Esophagus muscularis mucosa (tissue), 4 donors: ENCODE results near the gene EIF6. TPM values are rescaled to one million over a fixed set of nuclear protein-coding genes. Genes with fewer than 3 reads are reported as not detected.

Source experiments
- DNase-seq: peaks from one replicate; pipeline ENCODE4 v3.0.0-alpha.2; 2017; ENCODE audit errors: extremely low spot score
- H3K27ac ChIP-seq, 4 donors: fragments of 200-600 bp; sonication (generic); replicated peaks in 1 of 4; 1 replicate in 3 of 4; 2 replicates in 1 of 4; pipeline ENCODE4 v1.5.1; 2016 to 2019; ENCODE audit warnings: mild to moderate bottlenecking in 1 of 4
- H3K27me3 ChIP-seq, 4 donors: fragments of 200-600 bp; sonication (generic); one replicate each; pipeline versions ENCODE4 v1.5.1 to v1.6.0; 2016 to 2019
- H3K36me3 ChIP-seq, 4 donors: fragments of 200-600 bp; sonication (generic); one replicate each; pipeline ENCODE4 v1.5.1; 2016 to 2019
- H3K4me1 ChIP-seq, 4 donors: fragments of 200-600 bp; sonication (generic); one replicate each; pipeline ENCODE4 v1.5.1; 2016 to 2019
- H3K4me3 ChIP-seq, 4 donors: fragments of 200-600 bp; sonication (generic); 1 replicate in 2 of 4; 2 replicates in 2 of 4; pipeline ENCODE4 v1.5.1; 2016 to 2019; ENCODE audit warnings: mild to moderate bottlenecking in 4 of 4, moderate library complexity in 1 of 4
- H3K9me3 ChIP-seq, 4 donors: fragments of 200-600 bp; sonication (generic); 1 replicate in 3 of 4; 2 replicates in 1 of 4; pipeline ENCODE4 v1.5.1; 2016 to 2019
- CTCF ChIP-seq, 3 experiments: fragments of 200-600 bp in 2 of 3; fragments of 450-650 bp in 1 of 3; sonication (generic) in 2 of 3; IDR thresholded peaks; one replicate each; pipeline ENCODE4 v1.5.1; 2017 to 2019; ENCODE audit warnings: antibody characterized with exemption in 3 of 3, mild to moderate bottlenecking in 2 of 3, moderate library complexity in 1 of 3
- EP300 ChIP-seq: sonication (generic); formaldehyde crosslinking; IDR thresholded peaks from one replicate; pipeline ENCODE4 v1.6.1; 2017; ENCODE audit warnings: antibody characterized with exemption
- POLR2A ChIP-seq: fragments of 450-650 bp; IDR thresholded peaks from one replicate; pipeline ENCODE4 v1.6.1; 2017; ENCODE audit warnings: antibody characterized with exemption, moderate library complexity, mild to moderate bottlenecking, low read depth
- POLR2AphosphoS5 ChIP-seq, 2 donors: sonication (generic); formaldehyde crosslinking; IDR thresholded peaks; one replicate each; pipeline ENCODE4 v1.6.1; 2017; ENCODE audit warnings: antibody characterized with exemption in 2 of 2
- WGBS: methylation state at CpG from one replicate; pipeline ENCODE4 v1.1.5; 2018; 5-methylcytosine and 5-hydroxymethylcytosine counted together
- intact Hi-C: fragments of 100-400 bp; cut with DNase I; formaldehyde crosslinking; loops from one replicate; pipeline ENCODE4 v1.15.1; 2023
- total RNA-seq, 4 donors: library from RNA; depleted of rRNA; stranded (reverse); fragments of >200 nt; gene quantifications; one replicate each; pipeline versions ENCODE4 v1.1.0 to v1.2.1, GENCODE V29; 2016

The EIF6 gene
- total RNA-seq, 4 donors from 2014 or later = 47.8 to 106 (median 85.0) TPM

GRCh38 chr20:35328095-35328685, 43.6 kb upstream of the EIF6 start:
- no peak overlapping the region for H3K27ac ChIP-seq
- no peak for DNase-seq
- 95% methylated on average over 3 of the region's 3 CpGs for WGBS
- intact Hi-C loops = no loop called here
- no peaks in the 10 kb centered on the region for H3K9me3 ChIP-seq
- H3K27me3 ChIP-seq = no peaks in the 10 kb centered on the region
- H3K4me1 ChIP-seq = peaks cover 0 to 16% (median 12%) of the 10 kb centered on the region in 4 donors
- H3K4me3 ChIP-seq = no peak overlapping the region
- no peaks in the 10 kb centered on the region for H3K36me3 ChIP-seq
- TF ChIP-seq CTCF (IDR thresholded peaks at IDR 0.05) = no peak
- no peak for TF ChIP-seq POLR2A
- no peak for TF ChIP-seq POLR2AphosphoS5 (IDR thresholded peaks at IDR 0.05)
- no peak for TF ChIP-seq EP300

- intact Hi-C loops = no loop called here
- TF ChIP-seq EP300 (no peak), POLR2AphosphoS5 (IDR thresholded peaks at IDR 0.05) (no peak), CTCF (IDR thresholded peaks at IDR 0.05) (no peak), POLR2A (no peak)
- Histone ChIP-seq H3K9me3 (no peaks in the 10 kb centered on the region), H3K27ac (no peak overlapping the region), H3K36me3 (no peaks in the 10 kb centered on the region), H3K4me1 (peaks cover 0 to 8% (median 4%) of the 10 kb centered on the region in 4 donors), H3K27me3 (no peaks in the 10 kb centered on the region), H3K4me3 (no peak overlapping the region)
- DNase-seq = no peak
- 96% methylated on average over 4 of the region's 4 CpGs for WGBS
These were observed 42.8 kb upstream of the EIF6 start for GRCh38 chr20:35327074-35327976.

GRCh38 chr20:35326740-35327073, 42.1 kb upstream of the EIF6 start:
- intact Hi-C loops = no loop called here
- TF ChIP-seq EP300 (no peak), POLR2A (no peak), POLR2AphosphoS5 (IDR thresholded peaks at IDR 0.05) (no peak), CTCF (IDR thresholded peaks at IDR 0.05) (no peak)
- DNase-seq = no peak
- Histone ChIP-seq H3K4me3 (no peak overlapping the region), H3K27ac (no peak overlapping the region), H3K9me3 (no peaks in the 10 kb centered on the region), H3K4me1 (peaks cover 0 to 8% (median under 1%) of the 10 kb centered on the region in 4 donors), H3K27me3 (no peaks in the 10 kb centered on the region), H3K36me3 (no peaks in the 10 kb centered on the region)
- WGBS = 97% methylated on average over 3 of the region's 3 CpGs

GRCh38 chr20:35326021-35326739, 41.6 kb upstream of the EIF6 start:
- intact Hi-C loops = no loop called here
- Histone ChIP-seq H3K27ac (no peak overlapping the region), H3K36me3 (no peaks in the 10 kb centered on the region), H3K4me1 (peaks cover 0 to 8% (median 0%) of the 10 kb centered on the region in 4 donors), H3K4me3 (no peak overlapping the region), H3K9me3 (no peaks in the 10 kb centered on the region), H3K27me3 (no peaks in the 10 kb centered on the region)
- 91% methylated on average over 10 of the region's 11 CpGs for WGBS
- DNase-seq = no peak
- no peak for TF ChIP-seq CTCF (IDR thresholded peaks at IDR 0.05)
- TF ChIP-seq EP300 = no peak
- TF ChIP-seq POLR2AphosphoS5 (IDR thresholded peaks at IDR 0.05) = no peak
- no peak for TF ChIP-seq POLR2A
